Endothelial cell of umbilical vein (primary cell): Measurements from ENCODE around the gene TMEM130. TPM values are rescaled to one million over a fixed set of nuclear protein-coding genes. Genes with fewer than 3 reads are reported as not detected.

ENCODE experiments used
- BruUV-seq: library from RNA; stranded (reverse); fragments of 400-500 nt; replicated peaks from 2 replicates; lab custom pipeline; 2021; lab: Mats Ljungman, UMichigan
- CTCF ChIA-PET: fragments of 300-600, 350-600 bp; sonication (Branson Sonifier 250); formaldehyde crosslinking; loops from one replicate; lab custom pipeline; 2021; ENCODE audit warnings: antibody characterized with exemption, inconsistent platforms; lab: Charles Lee
- POLR2A ChIA-PET: fragments of 300-600, 350-600 bp; sonication (Branson Sonifier 250); formaldehyde crosslinking; loops from one replicate; lab custom pipeline; 2021; ENCODE audit warnings: antibody characterized with exemption, inconsistent platforms; lab: Charles Lee
- DNase-seq: peaks from one replicate; pipeline ENCODE4 v3.0.0-alpha.2; 2011; ENCODE audit warnings: low read depth, low spot score
- FAIRE-seq: peaks from 2 replicates; lab custom pipeline; 2011; peaks lifted over from hg19 to GRCh38; lab: Jason Lieb, UNC
- H2AFZ ChIP-seq: 2 replicates; pipeline ENCODE4 v1.6.0; 2012; ENCODE audit warnings: low read depth, low read length, control low read depth, inconsistent platforms
- H3K27ac ChIP-seq: 2 replicates; pipeline ENCODE4 v1.5.1; 2011; ENCODE audit warnings: low read depth, mild to moderate bottlenecking, control low read depth, low read length, moderate library complexity; ENCODE audit not compliant: insufficient read depth
- H3K27me3 ChIP-seq, 2 experiments: 2 replicates each; pipeline versions ENCODE4 v1.6.0 to v1.6.1; 2011; ENCODE audit warnings: low read length in 2 of 2, mixed read lengths in 1 of 2; ENCODE audit not compliant: control insufficient read depth in 2 of 2, insufficient read depth in 2 of 2
- H3K36me3 ChIP-seq, 2 experiments: 2 replicates in 1 of 2; 3 replicates in 1 of 2; pipeline ENCODE4 v1.5.1; 2011; ENCODE audit warnings: low read length in 2 of 2, mild to moderate bottlenecking in 1 of 2, moderate library complexity in 1 of 2; ENCODE audit not compliant: control insufficient read depth in 2 of 2, insufficient read depth in 2 of 2; ENCODE audit errors: extremely low read depth in 1 of 2
- H3K4me1 ChIP-seq: 3 replicates; pipeline ENCODE4 v1.5.1; 2011; ENCODE audit warnings: mild to moderate bottlenecking, low read length; ENCODE audit not compliant: control insufficient read depth, insufficient read depth; ENCODE audit errors: extremely low read depth
- H3K4me2 ChIP-seq: 2 replicates; pipeline ENCODE4 v1.6.1; 2011; ENCODE audit warnings: low read length, control low read depth, mixed read lengths; ENCODE audit not compliant: insufficient read depth
- H3K4me3 ChIP-seq, 3 experiments: fragments of 200-600 bp in 1 of 3; sonication (generic), shearing (Covaris generic) in 1 of 3; replicated peaks in 1 of 3; 2 replicates each; pipeline ENCODE4 v1.5.1; 2011 to 2016; ENCODE audit warnings: control low read depth in 3 of 3, low read length in 3 of 3, mild to moderate bottlenecking in 2 of 3, inconsistent platforms in 1 of 3, low read depth in 1 of 3, moderate library complexity in 1 of 3; ENCODE audit not compliant: insufficient read depth in 1 of 3
- H3K79me2 ChIP-seq: 2 replicates; pipeline ENCODE4 v1.6.0; 2012; ENCODE audit warnings: low read length, inconsistent platforms; ENCODE audit not compliant: control insufficient read depth, insufficient read depth
- H3K9ac ChIP-seq: replicated peaks from 2 replicates; pipeline ENCODE3; 2011; ENCODE audit warnings: low read length, control low read depth; ENCODE audit not compliant: insufficient read depth; ENCODE audit errors: extremely low read depth
- H3K9me1 ChIP-seq: replicated peaks from 3 replicates; pipeline ENCODE4 v1.6.0; 2011; ENCODE audit warnings: mild to moderate bottlenecking, low read length; ENCODE audit not compliant: control insufficient read depth, insufficient read depth; ENCODE audit errors: extremely low read depth
- H3K9me3 ChIP-seq: replicated peaks from 2 replicates; pipeline ENCODE4 v1.5.1; 2012; ENCODE audit warnings: low read length, inconsistent platforms; ENCODE audit not compliant: control insufficient read depth, insufficient read depth
- H4K20me1 ChIP-seq: replicated peaks from 2 replicates; pipeline ENCODE3; 2011; ENCODE audit warnings: mild to moderate bottlenecking, low read length; ENCODE audit not compliant: control insufficient read depth, insufficient read depth; ENCODE audit errors: extremely low read depth
- EZH2 ChIP-seq: IDR thresholded peaks from 2 replicates; pipeline ENCODE4 v1.6.1; 2012; ENCODE audit warnings: borderline replicate concordance, low read depth, mild to moderate bottlenecking, moderate library complexity, low read length, inconsistent platforms; ENCODE audit not compliant: severe bottlenecking
- JUN ChIP-seq: IDR thresholded peaks from 2 replicates; pipeline ENCODE4 v1.6.1; 2011; ENCODE audit warnings: borderline replicate concordance, low read depth; ENCODE audit not compliant: insufficient read length, insufficient read depth
- MYC ChIP-seq: IDR thresholded peaks from one replicate; pipeline ENCODE4 v1.6.1; 2011; ENCODE audit warnings: mild to moderate bottlenecking, low read depth, low read length
- POLR2A ChIP-seq: IDR thresholded peaks from 2 replicates; pipeline ENCODE4 v1.6.1; 2012; ENCODE audit warnings: low read depth, mild to moderate bottlenecking, control low read depth, low read length
- dilution Hi-C: fragments of 300-500 bp; cut with MboI; formaldehyde crosslinking; loops from one replicate; pipeline ENCODE4 v1.15.0; 2019; ENCODE audit warnings: low sequenced_read_pairs; ENCODE audit not compliant: extremely low pct_ligation_motif_present
- intact Hi-C: fragments of 100-400 bp; cut with micrococcal nuclease; formaldehyde crosslinking; loops from one replicate; pipeline ENCODE4 v1.10.0; 2022
- polyA plus RNA-seq, 4 experiments: library from polyadenylated mRNA; depleted of rRNA in 3 of 4; stranded (reverse) in 3 of 4; unstranded in 1 of 4; fragments of >200 nt; gene quantifications; 2 replicates each; pipeline versions ENCODE4 v1.2.1 to v1.2.3, GENCODE V29; 2011 to 2012; ENCODE audit warnings: missing spikeins in 1 of 4
- total RNA-seq: library from RNA; stranded (reverse); gene quantifications from 2 replicates; pipeline ENCODE4 v1.2.3, GENCODE V29; 2021
- TF ChIP-seq, protein P1 (sequence below): IDR thresholded peaks from 2 replicates; pipeline ENCODE4 v1.6.1; 2011; ENCODE audit not compliant: insufficient read depth, insufficient read length
- TF ChIP-seq, protein P2 (sequence below), 2 donors: IDR thresholded peaks; 1 replicate in 1 of 2; 2 replicates in 1 of 2; pipeline ENCODE4 v1.5.1; 2011; ENCODE audit warnings: low read length in 2 of 2, mild to moderate bottlenecking in 2 of 2, moderate library complexity in 2 of 2, control low read depth in 1 of 2, inconsistent platforms in 1 of 2, low read depth in 1 of 2; ENCODE audit not compliant: insufficient read depth in 1 of 2; ENCODE audit errors: extremely low read depth in 1 of 2

Gene TMEM130
- total and polyA plus RNA-seq, 2 donors (not counting 3 experiments of a cell fraction or from before 2014, with no cell fraction given): not detected

DNA sequence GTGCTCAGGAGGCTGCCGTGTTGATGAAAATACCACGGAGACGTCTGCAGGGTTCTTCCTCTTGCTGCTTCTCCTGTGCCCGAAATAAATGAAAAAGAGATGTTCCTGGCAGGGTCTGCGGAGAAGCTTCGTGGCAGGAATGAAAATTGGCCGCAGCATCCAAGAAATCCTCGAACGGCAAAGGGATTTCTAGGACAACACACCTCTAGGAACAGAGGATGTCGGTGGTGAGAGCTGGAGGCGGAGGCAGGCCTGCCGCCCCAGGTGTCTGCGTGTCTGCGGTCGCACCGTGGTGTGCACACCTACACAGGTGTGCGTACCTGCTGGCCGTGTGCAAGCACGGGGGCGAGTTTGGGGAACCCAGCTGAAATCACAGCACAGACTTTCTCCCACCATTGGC, 43.4 kb downstream of the TMEM130 start:
- BruUV-seq: no TSS peak
- DNase-seq (no peak), FAIRE-seq (no peak)
- POLR2A ChIA-PET: no interaction called here
- TF ChIP-seq, protein P1, sequence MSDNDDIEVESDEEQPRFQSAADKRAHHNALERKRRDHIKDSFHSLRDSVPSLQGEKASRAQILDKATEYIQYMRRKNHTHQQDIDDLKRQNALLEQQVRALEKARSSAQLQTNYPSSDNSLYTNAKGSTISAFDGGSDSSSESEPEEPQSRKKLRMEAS: no peak
- TF ChIP-seq JUN: no peak
- TF ChIP-seq, protein P2, sequence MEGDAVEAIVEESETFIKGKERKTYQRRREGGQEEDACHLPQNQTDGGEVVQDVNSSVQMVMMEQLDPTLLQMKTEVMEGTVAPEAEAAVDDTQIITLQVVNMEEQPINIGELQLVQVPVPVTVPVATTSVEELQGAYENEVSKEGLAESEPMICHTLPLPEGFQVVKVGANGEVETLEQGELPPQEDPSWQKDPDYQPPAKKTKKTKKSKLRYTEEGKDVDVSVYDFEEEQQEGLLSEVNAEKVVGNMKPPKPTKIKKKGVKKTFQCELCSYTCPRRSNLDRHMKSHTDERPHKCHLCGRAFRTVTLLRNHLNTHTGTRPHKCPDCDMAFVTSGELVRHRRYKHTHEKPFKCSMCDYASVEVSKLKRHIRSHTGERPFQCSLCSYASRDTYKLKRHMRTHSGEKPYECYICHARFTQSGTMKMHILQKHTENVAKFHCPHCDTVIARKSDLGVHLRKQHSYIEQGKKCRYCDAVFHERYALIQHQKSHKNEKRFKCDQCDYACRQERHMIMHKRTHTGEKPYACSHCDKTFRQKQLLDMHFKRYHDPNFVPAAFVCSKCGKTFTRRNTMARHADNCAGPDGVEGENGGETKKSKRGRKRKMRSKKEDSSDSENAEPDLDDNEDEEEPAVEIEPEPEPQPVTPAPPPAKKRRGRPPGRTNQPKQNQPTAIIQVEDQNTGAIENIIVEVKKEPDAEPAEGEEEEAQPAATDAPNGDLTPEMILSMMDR (IDR thresholded peaks at IDR 0.05; ENCODE audit: extremely low read depth in 1 of 2, insufficient read depth in 1 of 2, low read depth in 1 of 2, low read length in 2 of 2): no peak
- TF ChIP-seq POLR2A: no peak
- no peak for TF ChIP-seq EZH2
- TF ChIP-seq MYC: no peak
- intact Hi-C loops (no loop called here), dilution Hi-C loops (no loop called here)
- Histone ChIP-seq H3K27ac (no peak overlapping the region), H3K4me2 (no peak overlapping the region), H3K27me3 (no peaks in the 10 kb centered on the region), H3K9ac (no peak overlapping the region), H3K4me3 (no peak overlapping the region), H3K9me1 (no peaks in the 10 kb centered on the region), H2AFZ (no peak overlapping the region), H4K20me1 (no peaks in the 10 kb centered on the region), H3K4me1 (no peaks in the 10 kb centered on the region), H3K36me3 (no peaks in the 10 kb centered on the region), H3K9me3 (no peaks in the 10 kb centered on the region), H3K79me2 (no peaks in the 10 kb centered on the region)
- CTCF ChIA-PET: no interaction called here

DNA sequence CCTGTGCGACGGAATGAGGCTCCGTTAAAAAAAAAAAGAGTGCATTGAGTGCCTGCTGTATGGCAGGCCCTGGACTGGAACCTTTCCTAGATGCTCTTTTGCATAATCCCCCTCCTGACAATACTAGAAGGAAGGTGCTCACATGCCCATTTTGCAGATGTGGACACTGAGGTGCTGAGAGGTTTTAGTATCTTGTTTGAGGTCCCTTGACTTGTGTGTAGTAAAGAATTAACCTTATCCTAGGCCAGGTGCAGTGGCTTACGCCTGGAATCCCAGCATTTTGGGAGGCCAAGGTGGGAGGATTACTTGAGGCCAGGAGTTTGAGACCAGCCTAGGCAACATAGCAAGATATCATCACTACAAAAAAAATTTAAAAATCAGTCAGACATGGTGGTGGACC, 46.6 kb downstream of the TMEM130 start:
- FAIRE-seq: no peak
- intact Hi-C loops: no loop called here
- dilution Hi-C loops: no loop called here

More for the DNA sequence above, 46.6 kb downstream of the TMEM130 start:
- Histone ChIP-seq H3K79me2 (no peaks in the 10 kb centered on the region), H4K20me1 (no peaks in the 10 kb centered on the region), H3K9me3 (no peaks in the 10 kb centered on the region), H3K4me2 (no peak overlapping the region), H3K9me1 (no peaks in the 10 kb centered on the region), H3K4me1 (no peaks in the 10 kb centered on the region), H3K36me3 (no peaks in the 10 kb centered on the region), H3K9ac (no peak overlapping the region), H3K4me3 (no peak overlapping the region), H3K27ac (no peak overlapping the region), H2AFZ (no peak overlapping the region), H3K27me3 (no peaks in the 10 kb centered on the region)
- ChIA-PET CTCF (no interaction called here), POLR2A (no interaction called here)
- BruUV-seq: no TSS peak
- no peak for DNase-seq
- TF ChIP-seq EZH2 (no peak), MYC (no peak)
